IMR-90 (cell line): ENCODE measurements around the gene PTPN11. TPM values are rescaled to one million over a fixed set of nuclear protein-coding genes. Genes with fewer than 3 reads are reported as not detected.

Source experiments
- ATAC-seq: fragments of 200-7000 bp; cut with Tn5 transposase; 2 replicates; pipeline ENCODE4 v1.9.1; 2020; ENCODE audit warnings: low read depth, mild to moderate bottlenecking, moderate library complexity
- BruUV-seq: library from RNA; stranded (reverse); fragments of 400-500 nt; replicated peaks from 2 replicates; lab custom pipeline; 2021; lab: Mats Ljungman, UMichigan
- CTCF ChIA-PET: fragments of 300-600 bp; formaldehyde crosslinking; extraction: SDS; loops from one replicate; lab custom pipeline; 2021; ENCODE audit warnings: antibody characterized with exemption; lab: Yijun Ruan, JAX
- POLR2A ChIA-PET: fragments of 300-600 bp; sonication (Branson Sonifier 250); formaldehyde crosslinking; loops from one replicate; lab custom pipeline; 2022; ENCODE audit warnings: antibody characterized with exemption; ENCODE audit not compliant: unreplicated experiment; lab: Charles Lee
- DNase-seq: peaks from one replicate; pipeline ENCODE4 v3.0.0; 2013
- H2AFZ ChIP-seq: replicated peaks from 2 replicates; pipeline ENCODE3; 2013; ENCODE audit warnings: low read length, mild to moderate bottlenecking; ENCODE audit not compliant: poor library complexity
- H2AK5ac ChIP-seq: 2 replicates; pipeline ENCODE4 v1.6.1; 2013; ENCODE audit warnings: low read depth, low read length, inconsistent platforms
- H2AK9ac ChIP-seq: replicated peaks from 2 replicates; pipeline ENCODE3; 2013; ENCODE audit warnings: mild to moderate bottlenecking, low read depth, low read length, moderate library complexity; ENCODE audit not compliant: poor library complexity
- H2BK120ac ChIP-seq: 2 replicates; pipeline ENCODE4 v1.6.1; 2013; ENCODE audit warnings: low read depth, low read length, inconsistent platforms
- H2BK15ac ChIP-seq: 3 replicates; pipeline ENCODE4 v1.6.1; 2013; ENCODE audit warnings: low read depth, low read length, inconsistent platforms
- H2BK20ac ChIP-seq: 2 replicates; pipeline ENCODE4 v1.6.1; 2013; ENCODE audit warnings: low read depth, mild to moderate bottlenecking, inconsistent platforms, low read length, moderate library complexity
- H2BK5ac ChIP-seq: 2 replicates; pipeline ENCODE4 v1.6.1; 2013; ENCODE audit warnings: mild to moderate bottlenecking, low read depth, low read length, inconsistent platforms; ENCODE audit not compliant: poor library complexity, severe bottlenecking
- H3K14ac ChIP-seq: replicated peaks from 2 replicates; pipeline ENCODE4 v1.6.1; 2013; ENCODE audit warnings: low read depth, low read length, inconsistent platforms
- H3K18ac ChIP-seq: 2 replicates; pipeline ENCODE4 v1.6.1; 2013; ENCODE audit warnings: low read depth, low read length, control low read depth
- H3K23ac ChIP-seq: 2 replicates; pipeline ENCODE4 v1.6.1; 2013; ENCODE audit warnings: low read depth, low read length, inconsistent platforms
- H3K27ac ChIP-seq: 2 replicates; pipeline ENCODE4 v1.5.1; 2013; ENCODE audit warnings: mild to moderate bottlenecking, control low read depth, low read length; ENCODE audit not compliant: insufficient read depth
- H3K27me3 ChIP-seq: 2 replicates; pipeline ENCODE4 v1.6.1; 2013; ENCODE audit warnings: low read length; ENCODE audit not compliant: control insufficient read depth, insufficient read depth
- H3K36me3 ChIP-seq: 2 replicates; pipeline ENCODE4 v1.6.1; 2013; ENCODE audit warnings: low read length, mixed read lengths; ENCODE audit not compliant: control insufficient read depth, insufficient read depth
- H3K4ac ChIP-seq: 2 replicates; pipeline ENCODE4 v1.6.1; 2013; ENCODE audit warnings: low read depth, low read length, inconsistent platforms
- H3K4me1 ChIP-seq: 2 replicates; pipeline ENCODE4 v1.6.1; 2013; ENCODE audit warnings: low read length, mixed read lengths; ENCODE audit not compliant: control insufficient read depth, insufficient read depth
- H3K4me2 ChIP-seq: 2 replicates; pipeline ENCODE4 v1.6.1; 2013; ENCODE audit warnings: low read depth, mild to moderate bottlenecking, control low read depth, low read length, moderate library complexity
- H3K4me3 ChIP-seq: 2 replicates; pipeline ENCODE4 v1.5.1; 2013; ENCODE audit warnings: low read depth, mild to moderate bottlenecking, control low read depth, low read length, moderate library complexity; ENCODE audit not compliant: insufficient read depth
- H3K56ac ChIP-seq: 2 replicates; pipeline ENCODE4 v1.6.1; 2013; ENCODE audit warnings: low read length, inconsistent platforms; ENCODE audit not compliant: insufficient read depth; ENCODE audit errors: extremely low read depth
- H3K79me1 ChIP-seq, 2 experiments: 2 replicates each; pipeline ENCODE4 v1.6.1; 2013; ENCODE audit warnings: low read length in 2 of 2, inconsistent platforms in 1 of 2, low read depth in 1 of 2
- H3K9ac ChIP-seq: 2 replicates; pipeline ENCODE4 v1.6.1; 2013; ENCODE audit warnings: low read depth, low read length, control low read depth
- H3K9me1 ChIP-seq: 2 replicates; pipeline ENCODE4 v1.6.1; 2013; ENCODE audit warnings: low read length, inconsistent platforms; ENCODE audit not compliant: insufficient read depth
- H3K9me3 ChIP-seq: 2 replicates; pipeline ENCODE4 v1.6.1; 2013; ENCODE audit warnings: low read length; ENCODE audit not compliant: control insufficient read depth, insufficient read depth
- H4K20me1 ChIP-seq: 2 replicates; pipeline ENCODE4 v1.6.1; 2013; ENCODE audit warnings: low read length, inconsistent platforms; ENCODE audit not compliant: insufficient read depth
- H4K5ac ChIP-seq: 2 replicates; pipeline ENCODE4 v1.6.1; 2013; ENCODE audit warnings: mild to moderate bottlenecking, low read depth, low read length, control low read depth
- H4K8ac ChIP-seq, 2 experiments: 2 replicates each; pipeline ENCODE4 v1.6.1; 2013; ENCODE audit warnings: low read depth in 2 of 2, low read length in 2 of 2, control low read depth in 1 of 2, inconsistent platforms in 1 of 2
- H4K91ac ChIP-seq: 2 replicates; pipeline ENCODE4 v1.6.1; 2013; ENCODE audit warnings: low read depth, low read length, inconsistent platforms; ENCODE audit not compliant: insufficient read depth
- BHLHE40 ChIP-seq: fragments of 150-350 bp; IDR thresholded peaks from 2 replicates; pipeline ENCODE4 v1.6.1; 2016; ENCODE audit warnings: mild to moderate bottlenecking, low read depth, low read length
- CEBPB ChIP-seq: IDR thresholded peaks from 2 replicates; pipeline ENCODE4 v1.6.1; 2012; ENCODE audit warnings: low read depth, low read length, improper control_type of control experiment
- CHD1 ChIP-seq: IDR thresholded peaks from 2 replicates; pipeline ENCODE4 v1.6.1; 2012; ENCODE audit warnings: low read depth, low read length, improper control_type of control experiment
- FOS ChIP-seq: fragments of 150-350 bp; IDR thresholded peaks from 2 replicates; pipeline ENCODE4 v1.6.1; 2016; ENCODE audit warnings: low read depth, low read length
- MAFK ChIP-seq: IDR thresholded peaks from 2 replicates; pipeline ENCODE4 v1.6.1; 2012; ENCODE audit warnings: low read depth, low read length, improper control_type of control experiment
- MAZ ChIP-seq: IDR thresholded peaks from 2 replicates; pipeline ENCODE4 v1.6.1; 2012; ENCODE audit warnings: low read depth, mild to moderate bottlenecking, low read length, improper control_type of control experiment, moderate library complexity, borderline replicate concordance
- MXI1 ChIP-seq: IDR thresholded peaks from 2 replicates; pipeline ENCODE4 v1.6.1; 2012; ENCODE audit warnings: low read depth, mild to moderate bottlenecking, low read length, moderate library complexity, borderline replicate concordance
- NFE2L2 ChIP-seq: fragments of 150-350 bp; IDR thresholded peaks from 2 replicates; pipeline ENCODE4 v1.6.1; 2016; ENCODE audit warnings: low read depth, mild to moderate bottlenecking, low read length
- POLR2A ChIP-seq: IDR thresholded peaks from 2 replicates; pipeline ENCODE4 v1.6.1; 2012; ENCODE audit warnings: mild to moderate bottlenecking, low read depth, low read length
- RAD21 ChIP-seq: IDR thresholded peaks from 2 replicates; pipeline ENCODE4 v1.6.1; 2012; ENCODE audit warnings: low read length, improper control_type of control experiment
- RCOR1 ChIP-seq: IDR thresholded peaks from 2 replicates; pipeline ENCODE4 v1.6.1; 2012; ENCODE audit warnings: mild to moderate bottlenecking, low read length, improper control_type of control experiment; ENCODE audit not compliant: insufficient replicate concordance
- RFX5 ChIP-seq: IDR thresholded peaks from 2 replicates; pipeline ENCODE4 v1.8.0; 2012; ENCODE audit warnings: low read depth, mild to moderate bottlenecking, low read length, moderate library complexity
- SMC3 ChIP-seq: fragments of 150-350 bp; IDR thresholded peaks from 2 replicates; pipeline ENCODE4 v1.6.1; 2016; ENCODE audit warnings: low read depth, mild to moderate bottlenecking, antibody characterized with exemption, low read length, moderate library complexity
- WGBS, 2 experiments: methylation state at CpG; one replicate each; pipeline versions ENCODE4 v1.1.5 to v1.1.7; 2013; ENCODE audit warnings: missing lambda C conversion rate in 2 of 2; ENCODE audit not compliant: insufficient read length in 1 of 2; ENCODE audit errors: extremely low coverage in 2 of 2; 5-methylcytosine and 5-hydroxymethylcytosine counted together
- dilution Hi-C: fragments of 300-500 bp; cut with HindIII; formaldehyde crosslinking; loops from one replicate; pipeline ENCODE4 v1.14.3; 2018; ENCODE audit warnings: low sequenced_read_pairs; ENCODE audit not compliant: unreplicated experiment
- in situ Hi-C: fragments of 300-500 bp; cut with MboI; formaldehyde crosslinking; loops from 3 replicates; pipeline ENCODE4 v1.14.3; 2019; ENCODE audit warnings: low sequenced_read_pairs, inconsistent platforms, mixed read lengths
- intact Hi-C: fragments of 100-400 bp; cut with micrococcal nuclease; formaldehyde crosslinking; loops from 2 replicates; pipeline ENCODE4 v1.10.0; 2022
- polyA plus RNA-seq, 3 experiments: library from polyadenylated mRNA; depleted of rRNA; stranded (reverse); fragments of >200 nt; gene quantifications; 2 replicates each; pipeline ENCODE4 v1.2.3, GENCODE V29; 2012; ENCODE audit warnings: low replicate concordance in 1 of 3
- total RNA-seq: library from RNA; depleted of rRNA; stranded (reverse); fragments of >200 nt; gene quantifications from 2 replicates; pipeline ENCODE4 v1.2.3, GENCODE V29; 2012
- TF ChIP-seq, protein P1 (sequence below): conservative IDR thresholded peaks from 2 replicates; pipeline ENCODE4 v1.5.1; 2012; ENCODE audit warnings: mild to moderate bottlenecking, low read depth, low read length, improper control_type of control experiment
- TF ChIP-seq, protein P2 (sequence below): fragments of 150-350 bp; IDR thresholded peaks from 2 replicates; pipeline ENCODE4 v1.6.1; 2017; ENCODE audit warnings: mild to moderate bottlenecking, antibody characterized with exemption, low read length, low read depth
- TF ChIP-seq, protein P3 (sequence below): fragments of 150-350 bp; IDR thresholded peaks from 2 replicates; pipeline ENCODE4 v1.6.1; 2016; ENCODE audit warnings: low read depth, mild to moderate bottlenecking, low read length, moderate library complexity, borderline replicate concordance

The PTPN11 gene
- total and polyA plus RNA-seq, 2 of the 4 experiments (the other 2 are of a cell fraction): 52.9 to 135 TPM

DNA sequence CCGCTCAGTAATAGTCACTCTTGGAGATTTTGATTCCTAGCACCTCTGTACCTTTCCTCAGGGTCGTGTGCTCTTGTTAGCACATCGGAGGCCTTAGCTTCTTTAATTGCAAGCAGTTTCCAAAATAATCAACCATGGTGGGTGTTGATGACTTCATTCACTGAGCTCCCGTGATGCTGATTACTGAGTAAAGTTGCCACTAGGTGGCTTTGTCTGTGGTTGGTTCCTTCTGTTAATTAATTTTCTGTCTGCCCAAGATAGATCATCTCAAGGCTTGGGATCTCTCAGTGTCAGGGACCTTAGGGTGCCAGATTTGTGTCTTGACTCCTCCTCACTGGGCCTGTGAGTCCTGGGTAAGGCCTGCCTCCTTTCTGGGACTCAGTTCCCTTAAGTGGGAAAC, 54.3 kb downstream of the PTPN11 start:
- POLR2A ChIA-PET: no interaction called here
- Histone ChIP-seq H3K9me3 (no peaks in the 10 kb centered on the region), H3K27ac (no peak overlapping the region), H3K56ac (no peak overlapping the region), H4K20me1 (peaks cover 3% of the 10 kb centered on the region; the same call in 1 of the 2 replicates), H3K4me2 (no peak overlapping the region), H3K36me3 (peaks cover 36% of the 10 kb centered on the region), H2AFZ (no peak overlapping the region), H2BK120ac (no peak overlapping the region), H3K9me1 (peaks cover 7% of the 10 kb centered on the region), H3K4me3 (no peak overlapping the region), H3K23ac (no peak overlapping the region), H2AK5ac (no peak overlapping the region), H2BK20ac (no peak overlapping the region), H3K4ac (no peak overlapping the region), H3K27me3 (no peaks in the 10 kb centered on the region), H2BK5ac (no peak overlapping the region), H3K4me1 (no peaks in the 10 kb centered on the region), H2AK9ac (no peak overlapping the region), H3K18ac (no peak overlapping the region), H4K5ac (no peak overlapping the region), H3K9ac (no peak overlapping the region), H2BK15ac (no peak overlapping the region), H4K91ac (no peak overlapping the region), H4K8ac (no peak overlapping the region), H3K14ac (no peak overlapping the region), H3K79me1 (peaks cover 9 to 20% of the 10 kb centered on the region in 2 experiments)
- dilution Hi-C loops (no loop called here), in situ Hi-C loops (no loop called here), intact Hi-C loops (no loop called here)
- WGBS, 2 experiments: no CpG with 5 or more reads among the region's 4 CpGs
- no peak for DNase-seq
- CTCF ChIA-PET: no interaction called here
- TF ChIP-seq MAFK (no peak), CEBPB (no peak), RFX5 (no peak), CHD1 (no peak), SMC3 (no peak), NFE2L2 (no peak), MAZ (no peak), RAD21 (no peak), MXI1 (no peak), RCOR1 (no peak), FOS (no peak), BHLHE40 (no peak), POLR2A (no peak)
- TF ChIP-seq, protein P1, sequence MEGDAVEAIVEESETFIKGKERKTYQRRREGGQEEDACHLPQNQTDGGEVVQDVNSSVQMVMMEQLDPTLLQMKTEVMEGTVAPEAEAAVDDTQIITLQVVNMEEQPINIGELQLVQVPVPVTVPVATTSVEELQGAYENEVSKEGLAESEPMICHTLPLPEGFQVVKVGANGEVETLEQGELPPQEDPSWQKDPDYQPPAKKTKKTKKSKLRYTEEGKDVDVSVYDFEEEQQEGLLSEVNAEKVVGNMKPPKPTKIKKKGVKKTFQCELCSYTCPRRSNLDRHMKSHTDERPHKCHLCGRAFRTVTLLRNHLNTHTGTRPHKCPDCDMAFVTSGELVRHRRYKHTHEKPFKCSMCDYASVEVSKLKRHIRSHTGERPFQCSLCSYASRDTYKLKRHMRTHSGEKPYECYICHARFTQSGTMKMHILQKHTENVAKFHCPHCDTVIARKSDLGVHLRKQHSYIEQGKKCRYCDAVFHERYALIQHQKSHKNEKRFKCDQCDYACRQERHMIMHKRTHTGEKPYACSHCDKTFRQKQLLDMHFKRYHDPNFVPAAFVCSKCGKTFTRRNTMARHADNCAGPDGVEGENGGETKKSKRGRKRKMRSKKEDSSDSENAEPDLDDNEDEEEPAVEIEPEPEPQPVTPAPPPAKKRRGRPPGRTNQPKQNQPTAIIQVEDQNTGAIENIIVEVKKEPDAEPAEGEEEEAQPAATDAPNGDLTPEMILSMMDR: no peak
- TF ChIP-seq, protein P2, sequence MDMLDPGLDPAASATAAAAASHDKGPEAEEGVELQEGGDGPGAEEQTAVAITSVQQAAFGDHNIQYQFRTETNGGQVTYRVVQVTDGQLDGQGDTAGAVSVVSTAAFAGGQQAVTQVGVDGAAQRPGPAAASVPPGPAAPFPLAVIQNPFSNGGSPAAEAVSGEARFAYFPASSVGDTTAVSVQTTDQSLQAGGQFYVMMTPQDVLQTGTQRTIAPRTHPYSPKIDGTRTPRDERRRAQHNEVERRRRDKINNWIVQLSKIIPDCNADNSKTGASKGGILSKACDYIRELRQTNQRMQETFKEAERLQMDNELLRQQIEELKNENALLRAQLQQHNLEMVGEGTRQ: no peak
- TF ChIP-seq, protein P3, sequence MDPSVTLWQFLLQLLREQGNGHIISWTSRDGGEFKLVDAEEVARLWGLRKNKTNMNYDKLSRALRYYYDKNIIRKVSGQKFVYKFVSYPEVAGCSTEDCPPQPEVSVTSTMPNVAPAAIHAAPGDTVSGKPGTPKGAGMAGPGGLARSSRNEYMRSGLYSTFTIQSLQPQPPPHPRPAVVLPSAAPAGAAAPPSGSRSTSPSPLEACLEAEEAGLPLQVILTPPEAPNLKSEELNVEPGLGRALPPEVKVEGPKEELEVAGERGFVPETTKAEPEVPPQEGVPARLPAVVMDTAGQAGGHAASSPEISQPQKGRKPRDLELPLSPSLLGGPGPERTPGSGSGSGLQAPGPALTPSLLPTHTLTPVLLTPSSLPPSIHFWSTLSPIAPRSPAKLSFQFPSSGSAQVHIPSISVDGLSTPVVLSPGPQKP: no peak
- no peak for ATAC-seq
- no TSS peak for BruUV-seq
